Measurements from ENCODE around the gene TAP2. TPM values are rescaled to one million over a fixed set of nuclear protein-coding genes. Genes with fewer than 3 reads are reported as not detected.

The TAP2 gene
- total and polyA plus RNA-seq, 4 donors = 10.2 to 22.2 (median 19.7) TPM

- H3K27me3 ChIP-seq (ENCODE audit: control insufficient read depth, insufficient read depth, low read length) = peaks cover 39% of the 10 kb centered on the region
- peaks cover 30% of the 10 kb centered on the region for H3K4me1 ChIP-seq (ENCODE audit: control insufficient read depth, insufficient read depth, low read length)
- peaks cover 4% of the 10 kb centered on the region for H3K36me3 ChIP-seq (ENCODE audit: control insufficient read depth, insufficient read depth, low read length)
- no peak for DNase-seq (ENCODE audit: low read depth in 4 of 6, low spot score in 6 of 6)
- WGBS (ENCODE audit: insufficient coverage) = 97% methylated on average over 3 of the region's 8 CpGs
- H3K27ac ChIP-seq (ENCODE audit: low read depth, low read length) = no peak overlapping the region
- H3K4me3 ChIP-seq (ENCODE audit: low read depth, low read length) = no peak overlapping the region
- H3K9me3 ChIP-seq (ENCODE audit: control insufficient read depth, insufficient read depth, low read length) = no peaks in the 10 kb centered on the region
These were observed 17.1 kb upstream of the TAP2 start for GRCh38 chr6:32855467-32856174.

GRCh38 chr6:32854376-32855178 is 16.0 kb upstream of the TAP2 start:
- no peaks in the 10 kb centered on the region for H3K9me3 ChIP-seq (ENCODE audit: control insufficient read depth, insufficient read depth, low read length)
- peak overlapping the region; percentile 86 for H3K4me3 ChIP-seq (ENCODE audit: low read depth, low read length)
- DNase-seq (ENCODE audit: low read depth in 4 of 6, low spot score in 6 of 6) = peak in 1 of 6 donors; percentile 21
- H3K27me3 ChIP-seq (ENCODE audit: control insufficient read depth, insufficient read depth, low read length) = peaks cover 39% of the 10 kb centered on the region
- peaks cover 30% of the 10 kb centered on the region for H3K4me1 ChIP-seq (ENCODE audit: control insufficient read depth, insufficient read depth, low read length)
- H3K36me3 ChIP-seq (ENCODE audit: control insufficient read depth, insufficient read depth, low read length) = peaks cover 6% of the 10 kb centered on the region
- WGBS (ENCODE audit: insufficient coverage) = 11% methylated on average over 17 of the region's 24 CpGs
- H3K27ac ChIP-seq (ENCODE audit: low read depth, low read length) = peak overlapping the region; percentile 99

- Histone ChIP-seq H3K9me3 (ENCODE audit: control insufficient read depth, insufficient read depth, low read length) (no peaks in the 10 kb centered on the region), H3K4me1 (ENCODE audit: control insufficient read depth, insufficient read depth, low read length) (peaks cover 30% of the 10 kb centered on the region), H3K4me3 (ENCODE audit: low read depth, low read length) (peak within 1 kb of the TSS; percentile 86), H3K27ac (ENCODE audit: low read depth, low read length) (peak within 1 kb of the TSS; percentile 99), H3K36me3 (ENCODE audit: control insufficient read depth, insufficient read depth, low read length) (peaks cover 6% of the 10 kb centered on the region), H3K27me3 (ENCODE audit: control insufficient read depth, insufficient read depth, low read length) (peaks cover 41% of the 10 kb centered on the region)
- peak; percentile 67 to 96 (median 81) for DNase-seq (ENCODE audit: low read depth in 4 of 6, low spot score in 6 of 6)
- under 1% methylated on average over 68 of the region's 68 CpGs for WGBS (ENCODE audit: insufficient coverage)
These were observed 15.2 kb upstream of the TAP2 start, which contains the start of the genes PSMB9 and TAP1 for GRCh38 chr6:32853541-32854375. Gene PSMB9, plus strand, starts transcription at chr6:32854192. Its CDS starts 38 bp downstream, at chr6:32854230. Gene TAP1, minus strand, starts transcription at chr6:32853704. Its CDS starts 68 bp downstream, at chr6:32853636.

- H3K27me3 ChIP-seq (ENCODE audit: control insufficient read depth, insufficient read depth, low read length) = peaks cover 37% of the 10 kb centered on the region
- no peaks in the 10 kb centered on the region for H3K9me3 ChIP-seq (ENCODE audit: control insufficient read depth, insufficient read depth, low read length)
- H3K4me1 ChIP-seq (ENCODE audit: control insufficient read depth, insufficient read depth, low read length) = peaks cover 30% of the 10 kb centered on the region
- 1% methylated on average over 41 of the region's 41 CpGs for WGBS (ENCODE audit: insufficient coverage)
- H3K27ac ChIP-seq (ENCODE audit: low read depth, low read length) = peak overlapping the region; percentile 99
- peak in 3 of 6 donors; percentile 17 to 62 (median 37) for DNase-seq (ENCODE audit: low read depth in 4 of 6, low spot score in 6 of 6)
- H3K36me3 ChIP-seq (ENCODE audit: control insufficient read depth, insufficient read depth, low read length) = peaks cover 9% of the 10 kb centered on the region
- H3K4me3 ChIP-seq (ENCODE audit: low read depth, low read length) = peak overlapping the region; percentile 86
These were observed 14.5 kb upstream of the TAP2 start for GRCh38 chr6:32852844-32853540.

- Histone ChIP-seq H3K27ac (ENCODE audit: low read depth, low read length) (peak overlapping the region; percentile 99), H3K36me3 (ENCODE audit: control insufficient read depth, insufficient read depth, low read length) (peaks cover 16% of the 10 kb centered on the region), H3K27me3 (ENCODE audit: control insufficient read depth, insufficient read depth, low read length) (peaks cover 34% of the 10 kb centered on the region), H3K4me3 (ENCODE audit: low read depth, low read length) (peak overlapping the region; percentile 86), H3K4me1 (ENCODE audit: control insufficient read depth, insufficient read depth, low read length) (peaks cover 30% of the 10 kb centered on the region), H3K9me3 (ENCODE audit: control insufficient read depth, insufficient read depth, low read length) (no peaks in the 10 kb centered on the region)
- no peak for DNase-seq (ENCODE audit: low read depth in 4 of 6, low spot score in 6 of 6)
- WGBS (ENCODE audit: insufficient coverage) = 50% methylated on average over 16 of the region's 23 CpGs
These were observed 13.7 kb upstream of the TAP2 start for GRCh38 chr6:32852018-32852843.

- no peaks in the 10 kb centered on the region for H3K9me3 ChIP-seq (ENCODE audit: control insufficient read depth, insufficient read depth, low read length)
- H3K36me3 ChIP-seq (ENCODE audit: control insufficient read depth, insufficient read depth, low read length) = peaks cover 24% of the 10 kb centered on the region
- no peak overlapping the region for H3K4me3 ChIP-seq (ENCODE audit: low read depth, low read length)
- no peak overlapping the region for H3K27ac ChIP-seq (ENCODE audit: low read depth, low read length)
- DNase-seq (ENCODE audit: low read depth in 4 of 6, low spot score in 6 of 6) = no peak
- H3K27me3 ChIP-seq (ENCODE audit: control insufficient read depth, insufficient read depth, low read length) = peaks cover 31% of the 10 kb centered on the region
- peaks cover 30% of the 10 kb centered on the region for H3K4me1 ChIP-seq (ENCODE audit: control insufficient read depth, insufficient read depth, low read length)
- WGBS (ENCODE audit: insufficient coverage) = 85% methylated on average over 4 of the region's 4 CpGs
These were observed 12.5 kb upstream of the TAP2 start for GRCh38 chr6:32851025-32851424.

GRCh38 chr6:32849126-32849525 is 10.6 kb upstream of the TAP2 start:
- H3K27ac ChIP-seq (ENCODE audit: low read depth, low read length) = no peak overlapping the region
- WGBS (ENCODE audit: insufficient coverage) = 75% methylated on average over 2 of the region's 6 CpGs
- H3K27me3 ChIP-seq (ENCODE audit: control insufficient read depth, insufficient read depth, low read length) = peaks cover 18% of the 10 kb centered on the region
- peaks cover 31% of the 10 kb centered on the region for H3K4me1 ChIP-seq (ENCODE audit: control insufficient read depth, insufficient read depth, low read length)
- peaks cover 26% of the 10 kb centered on the region for H3K36me3 ChIP-seq (ENCODE audit: control insufficient read depth, insufficient read depth, low read length)
- DNase-seq (ENCODE audit: low read depth in 4 of 6, low spot score in 6 of 6) = no peak
- H3K9me3 ChIP-seq (ENCODE audit: control insufficient read depth, insufficient read depth, low read length) = no peaks in the 10 kb centered on the region
- no peak overlapping the region for H3K4me3 ChIP-seq (ENCODE audit: low read depth, low read length)

GRCh38 chr6:32847795-32848194 is 9.3 kb upstream of the TAP2 start:
- H3K4me3 ChIP-seq (ENCODE audit: low read depth, low read length) = no peak overlapping the region
- no peaks in the 10 kb centered on the region for H3K9me3 ChIP-seq (ENCODE audit: control insufficient read depth, insufficient read depth, low read length)
- no peak for DNase-seq (ENCODE audit: low read depth in 4 of 6, low spot score in 6 of 6)
- peaks cover 17% of the 10 kb centered on the region for H3K27me3 ChIP-seq (ENCODE audit: control insufficient read depth, insufficient read depth, low read length)
- whole genome bisulfite sequencing (ENCODE audit: insufficient coverage) = 88% methylated on average over 5 of the region's 8 CpGs
- peaks cover 27% of the 10 kb centered on the region for H3K4me1 ChIP-seq (ENCODE audit: control insufficient read depth, insufficient read depth, low read length)
- H3K27ac ChIP-seq (ENCODE audit: low read depth, low read length) = no peak overlapping the region
- H3K36me3 ChIP-seq (ENCODE audit: control insufficient read depth, insufficient read depth, low read length) = peaks cover 26% of the 10 kb centered on the region
